ENCODE data around the gene RFTN2.
"Not testable (repeated sequence)": the region's sequence is repeated elsewhere in the genome, so short reads cannot be mapped to it uniquely, and the experiment has no call there.

Gene RFTN2

GRCh38 chr2:197600306-197600705, 75.1 kb downstream of the RFTN2 start:
- DNase-seq, result no peak

DNA sequence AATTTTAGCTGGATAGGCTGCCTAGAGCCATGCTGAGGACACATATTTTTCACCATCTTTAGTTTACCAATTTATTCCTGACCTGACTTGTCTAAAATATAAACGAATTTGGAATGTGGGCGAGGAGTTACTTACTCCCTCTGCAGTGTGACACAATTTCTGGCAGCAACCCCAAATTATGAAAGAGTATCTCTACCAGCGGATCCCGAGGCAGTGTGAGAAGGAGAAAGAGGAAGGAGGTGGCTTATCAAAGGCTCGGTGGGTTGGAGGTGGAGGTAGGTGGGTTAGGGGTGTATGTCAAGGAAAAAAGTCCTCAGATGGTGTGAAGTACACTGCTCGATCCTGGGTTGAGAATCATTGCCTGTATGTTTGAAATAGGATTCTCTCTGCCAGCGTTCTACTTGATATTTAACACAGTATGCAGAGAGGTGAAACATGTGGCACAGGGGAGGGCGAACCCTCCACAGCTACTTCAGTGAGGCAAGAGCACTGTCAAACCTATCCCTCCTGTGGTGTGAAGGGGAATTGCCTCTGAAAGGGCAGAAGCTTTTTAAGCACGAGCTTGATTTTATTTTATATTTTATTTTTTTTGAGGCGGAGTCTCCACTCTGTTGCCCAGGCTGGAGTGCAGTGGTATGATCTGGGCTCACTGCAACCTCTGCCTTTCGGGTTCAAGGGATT, 76.0 kb downstream of the RFTN2 start:
- DNase-seq, result no peak

GRCh38 chr2:197598450-197598849, 76.9 kb downstream of the RFTN2 start:
- no peak for DNase-seq

- DNase-seq, result no peak
These were observed 78.2 kb downstream of the RFTN2 start for GRCh38 chr2:197597166-197597565.

GRCh38 chr2:197596766-197597165, 78.6 kb downstream of the RFTN2 start:
- peak; percentile 15 for DNase-seq

- no peak for DNase-seq
These were observed 83.9 kb downstream of the RFTN2 start for GRCh38 chr2:197591339-197592072.

DNA sequence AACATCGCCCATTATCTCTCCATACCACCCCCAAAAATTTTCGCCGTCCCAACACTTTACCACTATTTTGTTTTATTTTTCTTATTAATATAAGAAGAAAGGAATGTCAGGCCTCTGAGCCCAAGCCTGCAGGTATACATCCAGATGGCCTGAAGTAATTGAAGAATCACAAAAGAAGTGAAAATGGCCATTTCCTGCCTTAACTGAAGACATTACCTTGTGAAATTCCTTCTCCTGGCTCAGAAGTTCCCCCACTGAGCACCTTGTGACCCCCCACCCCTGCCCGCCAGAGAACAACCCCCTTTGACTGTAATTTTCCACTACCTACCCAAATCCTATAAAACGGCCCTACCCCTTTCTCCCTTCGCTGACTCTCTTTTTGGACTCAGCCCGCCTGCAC, 88.1 kb downstream of the RFTN2 start:
- not testable (repeated sequence) for DNase-seq

DNA sequence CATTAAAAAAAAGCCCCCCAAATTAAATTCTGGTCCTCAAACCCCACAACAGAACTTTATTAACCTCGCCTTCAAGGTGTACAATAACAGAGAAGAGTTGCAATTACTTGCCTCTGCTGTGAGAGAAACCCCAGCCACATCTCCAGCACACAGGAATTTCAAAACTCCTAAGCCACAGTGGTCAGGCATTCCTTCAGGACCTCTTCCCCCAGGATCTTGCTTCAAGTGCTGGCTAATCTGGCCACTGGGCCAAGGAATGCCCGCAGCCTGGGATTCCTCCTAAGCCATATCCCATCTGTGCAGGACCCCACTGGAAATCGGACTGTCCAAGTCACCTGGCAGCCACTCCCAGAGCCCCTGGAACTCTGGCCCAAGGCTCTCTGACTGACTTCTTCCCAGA, 95.2 kb downstream of the RFTN2 start:
- DNase-seq, result not testable (repeated sequence)

DNA sequence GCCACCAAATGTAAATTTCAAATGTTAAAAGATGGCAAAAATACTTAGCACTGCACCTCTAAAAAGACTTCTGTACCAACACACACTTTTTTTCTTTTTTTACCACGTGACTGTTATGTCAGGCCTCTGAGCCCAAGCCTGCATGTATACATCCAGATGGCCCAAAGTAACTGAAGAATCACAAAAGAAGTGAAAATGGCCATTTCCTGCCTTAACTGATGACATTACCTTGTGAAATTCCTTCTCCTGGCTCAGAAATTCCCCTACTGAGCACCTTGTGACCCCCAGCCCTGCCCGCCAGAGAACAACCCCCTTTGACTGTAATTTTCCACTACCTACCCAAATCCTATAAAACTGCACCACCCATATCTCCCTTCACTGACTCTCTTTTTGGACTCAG, 97.1 kb downstream of the RFTN2 start:
- not testable (repeated sequence) for DNase-seq

- DNase-seq, result no peak
These were observed 97.9 kb downstream of the RFTN2 start for GRCh38 chr2:197577446-197577845.

DNA sequence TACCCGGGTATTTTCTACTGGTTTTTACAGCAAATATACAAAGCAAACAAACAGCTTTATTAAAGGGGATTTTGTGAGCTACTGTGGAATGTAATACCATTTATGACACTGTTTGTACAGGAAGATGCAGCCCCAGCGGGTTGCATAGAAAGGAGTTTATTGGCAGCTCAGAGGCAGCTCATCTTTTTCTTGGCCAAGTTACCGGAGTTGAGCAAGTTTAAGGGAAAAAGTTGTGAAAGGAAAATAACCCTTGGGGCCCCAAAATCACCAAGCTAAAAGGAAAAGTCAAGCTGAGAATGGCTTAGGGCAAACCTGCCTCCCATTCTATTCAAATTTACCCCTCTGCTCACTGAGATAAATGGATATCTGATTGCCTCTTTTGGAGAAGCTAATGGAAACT, 98.8 kb downstream of the RFTN2 start:
- no peak for DNase-seq

- DNase-seq, result no peak
These were observed 99.4 kb downstream of the RFTN2 start for GRCh38 chr2:197575987-197576386.

DNA sequence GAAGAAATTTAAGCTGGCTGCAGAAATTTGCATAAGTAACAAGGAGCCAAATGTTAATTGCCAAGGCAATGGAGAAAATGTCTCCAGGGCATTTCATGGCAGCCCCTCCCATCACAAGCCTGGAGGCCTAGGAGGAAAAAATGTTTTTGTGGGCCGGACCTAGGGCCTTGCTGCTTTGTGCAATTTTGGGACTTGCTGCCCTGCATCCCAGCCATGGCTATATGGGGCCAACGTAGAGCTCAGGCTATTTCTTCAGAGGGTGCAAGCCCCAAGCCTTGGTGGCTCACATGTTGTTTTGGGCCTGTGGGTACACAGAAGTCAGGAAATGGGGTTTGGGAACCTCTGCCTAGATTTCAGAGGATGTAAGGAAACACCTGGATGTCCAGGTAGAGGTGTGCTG, 101.8 kb downstream of the RFTN2 start:
- DNase-seq, result no peak

GRCh38 chr2:197571627-197572271, 103.6 kb downstream of the RFTN2 start:
- DNase-seq, result no peak

- DNase-seq, result no peak
These were observed 115.2 kb downstream of the RFTN2 start for GRCh38 chr2:197560146-197560665.

DNA sequence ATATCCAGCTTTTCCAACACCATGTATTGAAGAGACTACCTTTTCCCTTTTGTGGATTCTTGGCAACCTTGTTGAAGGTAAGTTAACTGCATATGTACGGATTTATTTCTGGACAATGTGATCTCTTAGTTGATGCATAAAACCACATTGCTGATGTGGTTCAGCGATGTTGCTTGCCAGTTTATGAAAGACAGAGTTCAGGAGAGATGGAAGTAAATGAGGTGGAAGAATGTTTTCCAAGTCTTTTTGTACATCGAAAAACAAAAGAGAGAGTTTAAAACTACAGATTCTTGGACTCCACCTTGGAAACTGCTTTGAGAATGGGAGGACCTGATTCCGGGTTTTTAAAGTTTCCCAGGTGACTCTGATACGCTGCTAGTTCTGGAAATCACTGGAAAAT, 115.7 kb downstream of the RFTN2 start:
- DNase-seq, result no peak

DNA sequence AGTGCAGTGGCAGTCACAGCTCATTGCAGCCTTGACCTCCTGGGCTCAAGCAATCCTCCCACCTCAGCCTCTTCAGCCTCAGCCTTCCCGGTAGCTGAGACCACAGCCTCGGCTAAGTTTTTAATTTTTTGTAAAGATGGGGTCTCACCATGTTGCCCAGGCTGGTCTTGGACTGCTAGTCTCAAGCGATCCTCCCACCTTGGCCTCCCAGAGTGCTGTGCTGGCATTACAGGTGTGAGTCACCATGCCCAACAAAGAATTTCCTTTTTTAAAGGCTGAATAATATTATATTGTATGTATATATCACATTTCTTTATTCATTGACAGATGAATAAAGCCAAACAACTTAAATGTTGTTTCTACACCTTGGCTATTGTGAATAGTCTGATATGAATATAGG, 117.0 kb downstream of the RFTN2 start:
- DNase-seq, result no peak

DNA sequence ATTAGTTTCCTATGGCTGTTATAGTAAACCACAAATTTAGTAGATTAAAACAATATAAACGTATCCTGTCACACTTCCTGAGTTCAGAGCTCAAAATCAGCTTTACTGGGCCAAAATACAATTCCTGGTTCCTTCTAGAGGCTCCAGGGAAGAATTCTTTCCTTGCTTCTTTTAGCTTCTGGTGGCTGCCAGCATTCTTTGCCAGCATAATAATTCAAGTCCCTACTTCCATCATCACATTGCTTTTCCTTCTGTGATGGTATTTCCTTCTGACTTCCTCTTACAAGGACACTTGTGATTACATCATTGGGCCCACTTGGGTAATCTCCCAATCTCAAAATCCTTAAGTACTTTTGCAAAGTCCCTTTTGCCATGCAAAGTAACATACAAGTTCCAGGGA, 118.9 kb downstream of the RFTN2 start:
- DNase-seq, result no peak

DNA sequence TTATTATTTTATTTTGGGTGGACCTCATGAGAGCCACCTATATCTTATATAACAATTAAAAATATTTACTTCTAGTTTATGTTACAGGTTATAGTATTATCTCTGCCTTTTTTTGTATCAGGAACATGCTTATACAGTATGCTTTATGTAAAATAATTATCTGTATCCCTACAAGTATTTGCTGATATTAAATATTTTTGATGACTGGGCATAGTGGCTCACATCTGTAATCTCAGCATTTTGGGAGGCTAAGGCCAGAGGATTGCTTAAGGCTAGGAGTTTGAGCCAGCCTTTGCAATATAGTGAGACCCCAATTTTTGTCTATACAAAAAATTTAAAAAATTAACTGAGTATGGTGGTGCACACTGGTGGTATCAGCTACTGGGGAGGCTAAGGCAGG, 119.9 kb downstream of the RFTN2 start:
- no peak for DNase-seq

DNA sequence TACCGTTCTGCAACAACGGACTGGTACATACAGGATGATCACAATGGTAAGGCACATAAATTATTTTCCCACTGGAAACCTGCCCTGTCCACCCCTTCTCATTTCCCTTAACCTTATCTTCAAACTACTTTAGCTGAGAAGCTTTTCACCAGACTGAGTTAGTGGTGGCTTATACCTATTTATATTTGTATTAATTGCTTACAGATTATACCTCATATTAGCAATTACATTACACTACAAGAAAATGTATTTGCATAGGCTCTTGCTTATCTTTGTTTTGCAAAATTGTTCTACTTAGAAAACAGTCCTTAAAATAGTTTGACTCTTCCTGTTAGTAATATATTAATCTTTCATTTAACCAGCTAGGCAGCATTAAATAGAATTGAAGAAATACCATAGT, 124.1 kb downstream of the RFTN2 start:
- DNase-seq, result not testable (repeated sequence)

DNA sequence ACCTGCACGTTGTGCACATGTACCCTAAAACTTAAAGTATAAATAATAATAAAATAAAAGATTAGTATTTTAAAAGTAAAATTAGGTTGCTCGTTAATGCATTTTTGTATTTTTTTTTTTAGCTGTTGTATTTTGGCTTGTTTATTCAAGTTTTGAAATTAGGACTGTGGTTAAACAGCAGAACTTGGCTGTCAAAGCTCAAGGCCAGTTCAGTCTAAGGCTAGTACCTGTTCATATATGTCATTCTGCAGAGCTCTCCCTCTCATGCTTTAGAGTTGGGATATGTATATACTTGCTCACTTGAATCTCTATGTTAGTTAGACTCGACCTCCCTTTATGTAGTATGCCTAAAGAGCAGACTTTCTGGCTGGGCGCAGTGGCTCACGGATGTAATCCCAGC, 126.8 kb downstream of the RFTN2 start:
- DNase-seq, result no peak

- DNase-seq, result no peak
These were observed 128.1 kb downstream of the RFTN2 start for GRCh38 chr2:197547163-197547900.

GRCh38 chr2:197543206-197543605, 132.2 kb downstream of the RFTN2 start:
- no peak for DNase-seq

All from NCI-H69 (cell line).